Gastroesophageal sphincter (tissue), 4 donors: ENCODE results near the gene GRM7. TPM values are rescaled to one million over a fixed set of nuclear protein-coding genes. Genes with fewer than 3 reads are reported as not detected.

Experiments
- ATAC-seq: fragments of 150-250 bp; one replicate; pipeline ENCODE4 v1.9.1; 2016; ENCODE audit warnings: mild to moderate bottlenecking, moderate library complexity
- H3K27ac ChIP-seq, 4 donors: fragments of 200-600 bp; sonication (generic) in 3 of 4; 1 replicate in 3 of 4; 2 replicates in 1 of 4; pipeline ENCODE4 v1.5.1; 2016 to 2019
- H3K27me3 ChIP-seq: fragments of 200-600 bp; sonication (generic); one replicate; pipeline ENCODE4 v1.5.1; 2019
- H3K36me3 ChIP-seq, 2 donors: fragments of 200-600 bp; sonication (generic); one replicate each; pipeline ENCODE4 v1.5.1; 2019; ENCODE audit warnings: control low read depth in 1 of 2
- H3K4me1 ChIP-seq, 3 donors: fragments of 200-600 bp; sonication (generic); 1 replicate in 2 of 3; 2 replicates in 1 of 3; pipeline ENCODE4 v1.5.1; 2016 to 2019; ENCODE audit warnings: control low read depth in 2 of 3
- H3K4me3 ChIP-seq, 2 donors: fragments of 200-600 bp; sonication (generic); one replicate each; pipeline ENCODE4 v1.5.1; 2019; ENCODE audit warnings: mild to moderate bottlenecking in 1 of 2, moderate library complexity in 1 of 2
- H3K9me3 ChIP-seq, 3 donors: fragments of 200-600 bp; sonication (generic); one replicate each; pipeline ENCODE4 v1.5.1; 2017 to 2019; ENCODE audit warnings: control low read depth in 2 of 3
- EP300 ChIP-seq: sonication (generic); formaldehyde crosslinking; IDR thresholded peaks from one replicate; pipeline ENCODE4 v1.6.1; 2017; ENCODE audit warnings: antibody characterized with exemption, mild to moderate bottlenecking
- POLR2A ChIP-seq, 2 donors: fragments of 450-650 bp; IDR thresholded peaks; one replicate each; pipeline ENCODE4 v1.6.1; 2017; ENCODE audit warnings: antibody characterized with exemption in 2 of 2, mild to moderate bottlenecking in 2 of 2, moderate library complexity in 1 of 2
- POLR2AphosphoS5 ChIP-seq: sonication (generic); formaldehyde crosslinking; IDR thresholded peaks from one replicate; pipeline ENCODE4 v1.6.1; 2017; ENCODE audit warnings: antibody characterized with exemption
- WGBS, 2 donors: methylation state at CpG; one replicate each; pipeline ENCODE4 v1.1.5; 2018; ENCODE audit warnings: low coverage in 1 of 2; 5-methylcytosine and 5-hydroxymethylcytosine counted together
- total RNA-seq, 4 donors: library from RNA; depleted of rRNA; stranded (reverse); fragments of >200 nt; gene quantifications; one replicate each; pipeline ENCODE4 v1.1.0, GENCODE V29; 2016
- TF ChIP-seq, protein P1 (sequence below), 4 experiments: fragments of 200-600 bp in 2 of 4; fragments of 450-650 bp in 2 of 4; sonication (generic) in 1 of 4; IDR thresholded peaks; one replicate each; pipeline ENCODE4 v1.5.1; 2017 to 2019; ENCODE audit warnings: antibody characterized with exemption in 4 of 4, mild to moderate bottlenecking in 2 of 4, moderate library complexity in 2 of 4

Gene GRM7
- total RNA-seq, 4 donors from 2014 or later: 0.40 to 7.6 TPM; not detected in 2

DNA sequence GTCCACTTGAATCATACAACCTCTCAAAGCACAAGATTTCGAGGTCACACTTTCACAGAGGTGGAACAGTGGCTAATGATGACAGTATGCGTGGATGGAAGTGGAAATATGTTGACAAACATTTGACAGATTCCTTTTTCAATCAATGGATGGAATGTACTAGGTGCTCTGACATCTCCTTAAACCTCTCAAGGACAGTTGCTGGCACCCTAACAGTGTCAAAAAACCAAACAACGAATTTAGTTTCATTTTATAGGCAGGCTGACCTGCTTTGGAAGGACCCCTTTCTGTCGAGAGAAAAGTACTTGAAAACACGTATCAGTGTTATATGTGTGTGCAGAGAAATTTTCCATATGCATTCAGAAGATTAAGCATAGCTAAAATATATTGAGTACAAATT, 861.0 kb downstream of the GRM7 start:
- TF ChIP-seq POLR2A (IDR thresholded peaks at IDR 0.05): no peak
- TF ChIP-seq EP300: no peak
- TF ChIP-seq, protein P1, sequence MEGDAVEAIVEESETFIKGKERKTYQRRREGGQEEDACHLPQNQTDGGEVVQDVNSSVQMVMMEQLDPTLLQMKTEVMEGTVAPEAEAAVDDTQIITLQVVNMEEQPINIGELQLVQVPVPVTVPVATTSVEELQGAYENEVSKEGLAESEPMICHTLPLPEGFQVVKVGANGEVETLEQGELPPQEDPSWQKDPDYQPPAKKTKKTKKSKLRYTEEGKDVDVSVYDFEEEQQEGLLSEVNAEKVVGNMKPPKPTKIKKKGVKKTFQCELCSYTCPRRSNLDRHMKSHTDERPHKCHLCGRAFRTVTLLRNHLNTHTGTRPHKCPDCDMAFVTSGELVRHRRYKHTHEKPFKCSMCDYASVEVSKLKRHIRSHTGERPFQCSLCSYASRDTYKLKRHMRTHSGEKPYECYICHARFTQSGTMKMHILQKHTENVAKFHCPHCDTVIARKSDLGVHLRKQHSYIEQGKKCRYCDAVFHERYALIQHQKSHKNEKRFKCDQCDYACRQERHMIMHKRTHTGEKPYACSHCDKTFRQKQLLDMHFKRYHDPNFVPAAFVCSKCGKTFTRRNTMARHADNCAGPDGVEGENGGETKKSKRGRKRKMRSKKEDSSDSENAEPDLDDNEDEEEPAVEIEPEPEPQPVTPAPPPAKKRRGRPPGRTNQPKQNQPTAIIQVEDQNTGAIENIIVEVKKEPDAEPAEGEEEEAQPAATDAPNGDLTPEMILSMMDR (IDR thresholded peaks at IDR 0.05): no peak
- no peak for TF ChIP-seq POLR2AphosphoS5
- Histone ChIP-seq H3K27ac (no peak overlapping the region), H3K4me1 (no peaks in the 10 kb centered on the region), H3K27me3 (no peaks in the 10 kb centered on the region), H3K9me3 (no peaks in the 10 kb centered on the region), H3K4me3 (no peak overlapping the region), H3K36me3 (no peaks in the 10 kb centered on the region)
- 88 to 90% methylated on average over 5 of the region's 5 CpGs for WGBS, 2 donors
- no peak for ATAC-seq

DNA sequence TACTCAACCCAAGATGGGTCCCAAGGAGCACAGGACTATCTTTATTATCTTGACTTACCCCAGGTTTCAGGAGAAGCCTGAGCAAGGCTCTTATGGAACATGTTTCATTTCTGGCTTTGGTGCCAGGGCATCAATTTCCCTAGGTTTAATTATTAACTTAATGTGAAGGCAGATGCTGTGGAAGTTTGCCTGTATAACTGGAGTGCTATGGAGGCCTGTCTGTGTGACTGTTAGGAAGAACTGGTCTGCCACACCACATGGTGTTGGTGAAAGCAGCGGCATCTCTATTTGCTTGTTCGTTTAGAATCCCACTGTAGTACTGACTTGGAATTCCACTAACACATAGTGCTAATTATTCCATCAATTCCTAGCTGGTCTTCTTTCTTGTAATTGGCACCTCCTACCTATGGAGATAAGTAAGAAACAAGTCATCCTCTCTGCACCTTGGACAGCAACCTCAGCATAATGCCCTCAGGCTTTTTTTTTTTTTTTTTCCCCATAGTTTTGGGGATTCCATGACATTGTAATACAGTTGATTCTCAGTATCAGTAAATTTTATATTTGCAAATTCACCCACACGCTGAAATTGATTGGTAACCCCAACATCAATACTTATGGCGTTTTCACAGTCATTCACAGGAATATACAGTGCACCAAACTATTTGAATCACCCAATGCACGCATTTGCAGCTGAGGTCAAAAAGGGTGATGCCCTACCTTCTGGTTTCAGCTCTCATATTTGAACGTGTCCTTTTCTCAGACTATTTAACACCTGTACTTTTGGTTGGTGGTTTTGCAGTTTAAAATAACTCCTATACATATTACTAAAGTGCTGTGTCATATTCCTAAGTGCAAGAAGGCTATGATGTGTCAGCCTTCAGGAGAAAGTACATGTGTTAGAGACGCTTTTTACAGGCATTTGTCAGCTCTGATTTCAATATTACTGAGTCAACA, 867.9 kb downstream of the GRM7 start:
- no peak for TF ChIP-seq EP300
- TF ChIP-seq POLR2A (IDR thresholded peaks at IDR 0.05): no peak
- TF ChIP-seq POLR2AphosphoS5: no peak
- TF ChIP-seq, protein P1 (IDR thresholded peaks at IDR 0.05): no peak

DNA sequence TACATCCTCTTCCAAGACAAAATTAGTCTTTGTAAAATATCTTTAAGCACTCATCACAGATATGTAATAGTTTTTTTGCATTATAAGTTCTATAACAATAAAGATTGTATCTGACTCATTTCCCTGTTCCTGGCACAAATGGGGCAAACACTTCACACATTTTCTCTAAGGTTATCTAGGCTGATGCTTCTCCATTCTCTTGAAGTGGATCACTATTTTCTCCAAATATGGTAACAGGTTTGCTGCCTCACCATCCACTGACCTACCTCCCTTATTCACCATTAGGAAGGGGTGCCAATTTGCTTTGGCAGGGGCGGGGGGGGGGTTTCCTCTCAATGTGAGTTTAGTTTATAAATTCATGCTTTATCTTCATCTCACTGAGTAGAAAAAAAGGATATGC, 873.0 kb downstream of the GRM7 start:
- WGBS, 2 donors: 0% methylated on average over 1 of the region's 1 CpG; no CpG with 5 or more reads in 1 of the 2 donors
- Histone ChIP-seq H3K27ac (no peak overlapping the region), H3K36me3 (no peaks in the 10 kb centered on the region), H3K9me3 (no peaks in the 10 kb centered on the region), H3K4me1 (no peaks in the 10 kb centered on the region), H3K27me3 (no peaks in the 10 kb centered on the region), H3K4me3 (no peak overlapping the region)
- no peak for TF ChIP-seq EP300
- TF ChIP-seq POLR2AphosphoS5: no peak
- TF ChIP-seq, protein P1 (IDR thresholded peaks at IDR 0.05): no peak
- no peak for TF ChIP-seq POLR2A (IDR thresholded peaks at IDR 0.05)
- ATAC-seq: no peak

More for the DNA sequence above, 867.9 kb downstream of the GRM7 start:
- H3K9me3 ChIP-seq: no peaks in the 10 kb centered on the region
- no peak overlapping the region for H3K4me3 ChIP-seq
- WGBS, 2 donors: 88 to 89% methylated on average over 7 of the region's 7 CpGs
- H3K27ac ChIP-seq: no peak overlapping the region
- H3K4me1 ChIP-seq: no peaks in the 10 kb centered on the region
- H3K27me3 ChIP-seq: no peaks in the 10 kb centered on the region
- no peak for ATAC-seq
- no peaks in the 10 kb centered on the region for H3K36me3 ChIP-seq

DNA sequence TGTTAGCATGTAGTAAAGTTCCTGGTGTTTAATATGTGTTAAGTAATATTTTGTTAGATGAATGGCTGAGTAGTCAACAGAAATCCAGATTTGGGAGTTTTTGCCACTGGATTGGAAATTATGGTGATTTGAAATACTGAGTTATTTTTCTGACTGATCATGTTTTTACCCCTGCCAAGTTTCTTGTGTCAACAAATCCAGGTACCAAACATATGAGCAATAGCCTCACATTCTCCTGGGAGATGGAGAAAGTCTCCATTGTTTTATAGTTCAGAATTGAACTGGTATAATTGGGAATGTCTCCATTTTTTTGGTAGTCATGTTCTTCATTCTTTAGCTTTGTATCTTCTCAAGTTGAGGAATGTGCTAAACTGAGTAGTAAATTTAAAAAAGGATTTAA, 873.5 kb downstream of the GRM7 start:
- Histone ChIP-seq H3K4me3 (no peak overlapping the region), H3K9me3 (no peaks in the 10 kb centered on the region), H3K4me1 (no peaks in the 10 kb centered on the region), H3K36me3 (no peaks in the 10 kb centered on the region), H3K27me3 (no peaks in the 10 kb centered on the region), H3K27ac (no peak overlapping the region)
- ATAC-seq: no peak
- TF ChIP-seq POLR2AphosphoS5: no peak
- no peak for TF ChIP-seq EP300
- TF ChIP-seq, protein P1 (IDR thresholded peaks at IDR 0.05): no peak
- TF ChIP-seq POLR2A (IDR thresholded peaks at IDR 0.05): no peak

- H3K4me1 ChIP-seq: no peaks in the 10 kb centered on the region
- no peak for TF ChIP-seq POLR2AphosphoS5
- TF ChIP-seq, protein P1 (IDR thresholded peaks at IDR 0.05): no peak
- TF ChIP-seq POLR2A (IDR thresholded peaks at IDR 0.05): no peak
- TF ChIP-seq EP300: no peak
- ATAC-seq: no peak
- no peaks in the 10 kb centered on the region for H3K9me3 ChIP-seq
- no peaks in the 10 kb centered on the region for H3K36me3 ChIP-seq
- no peaks in the 10 kb centered on the region for H3K27me3 ChIP-seq
- H3K4me3 ChIP-seq: no peak overlapping the region
- 94 to 100% methylated on average over 1 of the region's 1 CpG for WGBS, 2 donors
- H3K27ac ChIP-seq: no peak overlapping the region
Measured at GRCh38 chr3:7737263-7737662, 876.3 kb downstream of the GRM7 start.
